ENCODE results near the gene TBC1D1. TPM values are rescaled to one million over a fixed set of nuclear protein-coding genes. Genes with fewer than 3 reads are reported as not detected.

Gene TBC1D1
- total RNA-seq, 1 experiment from 2014 or later = 28.5 TPM

- Mint-ChIP-seq H3K36me3 (ENCODE audit: insufficient read depth, unreplicated experiment) (no peaks in the 10 kb centered on the region), H3K4me3 (ENCODE audit: unreplicated experiment) (no peak overlapping the region), H3K4me1 (ENCODE audit: low read depth, unreplicated experiment) (no peaks in the 10 kb centered on the region), H3K27me3 (ENCODE audit: insufficient read depth, unreplicated experiment) (no peaks in the 10 kb centered on the region), H3K9me3 (ENCODE audit: unreplicated experiment) (no peaks in the 10 kb centered on the region), H3K27ac (ENCODE audit: unreplicated experiment) (no peak overlapping the region)
- Histone ChIP-seq H3K9me3 (no peaks in the 10 kb centered on the region), H3K4me3 (ENCODE audit: low read depth, low read length) (no peak overlapping the region), H3K36me3 (ENCODE audit: control insufficient read depth, insufficient read depth, low read length) (no peaks in the 10 kb centered on the region), H3K4me1 (0 out of 2 replicates have a peak, but pooled peaks cover 3% of the 10 kb centered on the region), H3K27me3 (replicated peaks; ENCODE audit: control insufficient read depth, insufficient read depth, low read length) (no peaks in the 10 kb centered on the region)
- no peak for TF ChIP-seq CTCF (IDR thresholded peaks at IDR 0.05; ENCODE audit: insufficient read depth in 1 of 2, low read depth in 1 of 2, low read length in 1 of 2, severe bottlenecking in 1 of 2, unreplicated experiment in 1 of 2)
- CTCF ChIA-PET = no interaction called here
- DNase-seq = no peak
- POLR2A ChIA-PET = no interaction called here
- intact Hi-C loops (cut with micrococcal nuclease; ENCODE audit: unreplicated experiment) = no loop called here
- no TSS peak for BruUV-seq (replicated peaks)
Measured at GRCh38 chr4:38095691-38096090, 204.8 kb downstream of the TBC1D1 start.

GRCh38 chr4:38097818-38098217, 206.9 kb downstream of the TBC1D1 start:
- no peak overlapping the region for H3K4me3 Mint-ChIP-seq (ENCODE audit: unreplicated experiment)
- BruUV-seq (replicated peaks) = no TSS peak
- Histone ChIP-seq H3K9me3 (no peaks in the 10 kb centered on the region), H3K4me3 (ENCODE audit: low read depth, low read length) (no peak overlapping the region), H3K4me1 (no peaks in the 10 kb centered on the region), H3K36me3 (ENCODE audit: control insufficient read depth, insufficient read depth, low read length) (no peaks in the 10 kb centered on the region), H3K27me3 (replicated peaks; ENCODE audit: control insufficient read depth, insufficient read depth, low read length) (no peaks in the 10 kb centered on the region)
- no peaks in the 10 kb centered on the region for H3K36me3 Mint-ChIP-seq (ENCODE audit: insufficient read depth, unreplicated experiment)
- DNase-seq = no peak
- H3K9me3 Mint-ChIP-seq (ENCODE audit: unreplicated experiment) = no peaks in the 10 kb centered on the region
- H3K27me3 Mint-ChIP-seq (ENCODE audit: insufficient read depth, unreplicated experiment) = no peaks in the 10 kb centered on the region
- no peak for TF ChIP-seq CTCF (IDR thresholded peaks at IDR 0.05; ENCODE audit: insufficient read depth in 1 of 2, low read depth in 1 of 2, low read length in 1 of 2, severe bottlenecking in 1 of 2, unreplicated experiment in 1 of 2)
- no peaks in the 10 kb centered on the region for H3K4me1 Mint-ChIP-seq (ENCODE audit: low read depth, unreplicated experiment)
- ChIA-PET CTCF (no interaction called here), POLR2A (no interaction called here)
- intact Hi-C loops (cut with micrococcal nuclease; ENCODE audit: unreplicated experiment) = no loop called here
- no peak overlapping the region for H3K27ac Mint-ChIP-seq (ENCODE audit: unreplicated experiment)

DNA sequence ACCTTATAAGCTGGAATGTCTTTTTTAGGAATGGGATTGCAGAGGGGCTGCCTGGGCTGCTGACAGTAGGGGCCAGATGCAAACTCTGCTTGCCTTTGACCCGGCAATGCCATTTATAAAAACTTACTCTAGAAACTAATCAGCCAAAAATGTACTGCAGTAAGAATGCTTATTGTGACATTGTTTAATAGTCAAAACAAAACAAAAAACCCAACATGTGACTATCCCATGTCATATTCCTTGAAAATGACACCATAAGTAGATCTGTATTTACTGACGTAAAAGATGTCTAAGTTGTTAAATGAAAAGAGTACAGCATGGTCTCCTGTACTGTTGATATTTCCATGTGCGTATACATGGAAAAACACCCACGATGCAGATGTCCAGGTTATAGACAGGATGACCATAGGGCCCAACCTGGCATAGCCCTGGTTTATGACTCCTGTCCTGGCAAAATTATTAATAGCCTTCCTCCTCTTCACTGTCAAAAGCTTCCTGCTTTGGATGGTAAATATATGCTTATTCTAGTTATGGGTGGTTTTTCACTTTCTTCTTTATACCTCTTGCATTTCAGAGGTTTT, 208.2 kb downstream of the TBC1D1 start:
- Mint-ChIP-seq H3K9me3 (ENCODE audit: unreplicated experiment) (no peaks in the 10 kb centered on the region), H3K4me3 (ENCODE audit: unreplicated experiment) (no peak overlapping the region), H3K27ac (ENCODE audit: unreplicated experiment) (no peak overlapping the region), H3K4me1 (ENCODE audit: low read depth, unreplicated experiment) (no peaks in the 10 kb centered on the region), H3K36me3 (ENCODE audit: insufficient read depth, unreplicated experiment) (peaks cover 6% of the 10 kb centered on the region), H3K27me3 (ENCODE audit: insufficient read depth, unreplicated experiment) (no peaks in the 10 kb centered on the region)
- no peak for DNase-seq
- ChIA-PET POLR2A (interaction anchor here (0.5 kb wide), 1 partner anchor 166 kb away, joined by 3 read pairs; no protein-coding TSS in a partner anchor), CTCF (interaction anchor here (0.6 kb wide), 1 partner anchor 568 kb away, joined by 12 read pairs; no protein-coding TSS in a partner anchor)
- BruUV-seq (replicated peaks) = no TSS peak
- no peak for TF ChIP-seq CTCF (IDR thresholded peaks at IDR 0.05; ENCODE audit: insufficient read depth in 1 of 2, low read depth in 1 of 2, low read length in 1 of 2, severe bottlenecking in 1 of 2, unreplicated experiment in 1 of 2)
- no peaks in the 10 kb centered on the region for H3K4me1 ChIP-seq
- intact Hi-C loops (cut with micrococcal nuclease; ENCODE audit: unreplicated experiment) = no loop called here
- H3K9me3 ChIP-seq = no peaks in the 10 kb centered on the region
- no peak overlapping the region for H3K4me3 ChIP-seq (ENCODE audit: low read depth, low read length)
- H3K36me3 ChIP-seq (ENCODE audit: control insufficient read depth, insufficient read depth, low read length) = no peaks in the 10 kb centered on the region
- no peaks in the 10 kb centered on the region for H3K27me3 ChIP-seq (replicated peaks; ENCODE audit: control insufficient read depth, insufficient read depth, low read length)

Data from Caco-2 (cell line).